Stimulated activated CD8-positive, alpha-beta memory T cell treated with anti-CD3 and anti-CD28 coated beads, Interleukin-7, amount 100 ng/mL, for 48 hours (primary cell): ENCODE measurements around the gene CAMKMT.

Experiments
- DNase-seq, 2 donors: peaks; one replicate each; pipeline ENCODE4 v3.0.0-alpha.2; 2020; ENCODE audit warnings: low read depth in 1 of 2; ENCODE audit errors: extremely low read depth in 1 of 2

CAMKMT gene

GRCh38 chr2:44547718-44548117, 186.0 kb downstream of the CAMKMT start:
- no peak for DNase-seq

- no peak for DNase-seq
Measured at GRCh38 chr2:44548221-44549098, 186.7 kb downstream of the CAMKMT start.

- DNase-seq: no peak
Measured at GRCh38 chr2:44549099-44549471, 187.3 kb downstream of the CAMKMT start.

- DNase-seq: no peak
Measured at GRCh38 chr2:44549856-44550255, 188.1 kb downstream of the CAMKMT start.

- DNase-seq: no peak
Measured at GRCh38 chr2:44550561-44550960, 188.8 kb downstream of the CAMKMT start.

GRCh38 chr2:44551497-44551896, 189.8 kb downstream of the CAMKMT start:
- no peak for DNase-seq

- no peak for DNase-seq
Measured at GRCh38 chr2:44553456-44553855, 191.7 kb downstream of the CAMKMT start.

GRCh38 chr2:44555700-44556099, 194.0 kb downstream of the CAMKMT start:
- DNase-seq: no peak

GRCh38 chr2:44559108-44559507, 197.4 kb downstream of the CAMKMT start:
- no peak for DNase-seq

- DNase-seq: no peak
Measured at GRCh38 chr2:44560352-44560751, 198.6 kb downstream of the CAMKMT start.

GRCh38 chr2:44560941-44561340, 199.2 kb downstream of the CAMKMT start:
- no peak for DNase-seq

- DNase-seq: no peak
Measured at GRCh38 chr2:44562737-44563136, 201.0 kb downstream of the CAMKMT start.

GRCh38 chr2:44564752-44565151, 203.0 kb downstream of the CAMKMT start:
- no peak for DNase-seq

GRCh38 chr2:44566059-44566458, 204.3 kb downstream of the CAMKMT start:
- no peak for DNase-seq

GRCh38 chr2:44569491-44569890, 207.7 kb downstream of the CAMKMT start:
- no peak for DNase-seq

- no peak for DNase-seq
Measured at GRCh38 chr2:44570271-44570670, 208.5 kb downstream of the CAMKMT start.

- no peak for DNase-seq
Measured at GRCh38 chr2:44570777-44571176, 209.0 kb downstream of the CAMKMT start.

GRCh38 chr2:44572196-44572900, 210.6 kb downstream of the CAMKMT start:
- no peak for DNase-seq

GRCh38 chr2:44573996-44574395, 212.2 kb downstream of the CAMKMT start:
- DNase-seq: no peak

- no peak for DNase-seq
Measured at GRCh38 chr2:44578471-44579093, 216.8 kb downstream of the CAMKMT start.

GRCh38 chr2:44579115-44579836, 217.5 kb downstream of the CAMKMT start:
- no peak for DNase-seq
